ENCODE measurements around the gene EXT2.

EXT2 gene

DNA sequence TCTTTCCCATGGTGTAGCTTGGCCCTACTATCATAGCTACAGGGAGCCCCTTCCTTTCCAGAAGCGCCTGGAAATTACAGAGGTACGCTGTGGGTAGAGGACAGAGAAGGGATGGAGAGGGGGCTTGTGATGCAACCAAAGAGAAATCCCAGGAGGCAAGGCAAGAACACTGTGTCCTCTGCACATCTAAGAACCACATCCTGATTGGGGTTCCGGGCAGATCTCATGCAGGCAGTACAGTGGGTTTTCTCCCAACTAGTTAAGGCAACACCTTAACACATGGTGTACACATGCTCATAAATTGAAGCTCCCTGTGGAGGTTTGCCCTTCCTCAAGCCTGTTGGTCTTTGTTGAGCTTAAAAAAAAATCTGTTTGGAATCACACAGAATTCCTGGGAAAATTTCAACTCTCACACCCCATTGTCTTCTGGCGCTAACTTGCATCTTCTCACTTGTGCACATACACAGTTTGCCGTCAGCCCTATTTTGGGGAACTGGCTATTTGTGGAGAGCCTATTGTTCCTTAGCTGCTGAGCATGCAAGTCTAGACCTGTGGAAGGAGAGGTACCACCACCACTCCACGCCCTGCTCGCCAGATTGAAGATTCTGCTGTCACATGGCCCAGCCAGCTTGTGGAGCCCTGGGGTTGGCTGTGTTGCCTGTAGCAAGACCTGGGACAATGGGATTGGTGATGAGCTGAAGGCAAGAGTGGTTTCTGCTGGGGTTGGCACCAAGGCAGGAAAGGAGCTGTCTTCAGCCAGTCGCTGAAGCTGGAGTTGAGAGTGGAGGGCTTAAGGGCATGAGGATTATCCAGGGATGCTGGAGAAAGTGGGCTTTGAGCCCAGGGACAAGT lies 162.1 kb downstream of the EXT2 start:
- H3K4me1 ChIP-seq (ENCODE audit: insufficient read depth, low read length, poor library complexity, severe bottlenecking): no peaks in the 10 kb centered on the region
- H3K4me2 ChIP-seq (ENCODE audit: low read depth, low read length, poor library complexity, severe bottlenecking): no peak overlapping the region
- no peak overlapping the region for H3K4me3 ChIP-seq (ENCODE audit: low read length, poor library complexity, severe bottlenecking)

DNA sequence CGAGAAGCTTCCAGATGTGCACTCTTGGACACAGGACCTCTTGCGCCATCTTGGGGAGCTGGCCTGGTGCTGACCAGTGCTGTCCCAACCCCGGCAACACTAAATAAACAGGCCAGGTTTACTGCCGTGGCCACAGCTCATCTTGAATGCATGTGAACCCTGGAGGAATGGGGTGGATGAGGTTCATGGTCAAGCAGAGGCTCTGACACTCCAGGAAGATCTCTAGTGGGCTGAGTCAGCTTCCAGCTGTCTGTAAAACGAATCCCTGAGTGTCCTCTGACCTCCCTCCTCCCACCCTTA lies 162.7 kb downstream of the EXT2 start:
- Histone ChIP-seq H3K4me2 (ENCODE audit: low read depth, low read length, poor library complexity, severe bottlenecking) (no peak overlapping the region), H3K4me1 (ENCODE audit: insufficient read depth, low read length, poor library complexity, severe bottlenecking) (no peaks in the 10 kb centered on the region), H3K9me3 (ENCODE audit: insufficient read depth, low read depth, low read length) (peaks cover 7% of the 10 kb centered on the region; the same call in 1 of the 2 replicates), H3K4me3 (ENCODE audit: low read length, poor library complexity, severe bottlenecking) (no peak overlapping the region), H3K79me2 (ENCODE audit: insufficient read depth, low read length) (no peaks in the 10 kb centered on the region), H3K9me2 (replicated peaks; ENCODE audit: low read depth, low read length) (no peaks in the 10 kb centered on the region), H4K20me1 (ENCODE audit: insufficient read depth, low read length, poor library complexity, severe bottlenecking) (no peaks in the 10 kb centered on the region), H3K36me3 (ENCODE audit: insufficient read depth, low read length) (no peaks in the 10 kb centered on the region), H2AFZ (ENCODE audit: low read length) (no peak overlapping the region), H3K9ac (ENCODE audit: low read depth, low read length, poor library complexity, severe bottlenecking) (no peak overlapping the region), H3K27me3 (ENCODE audit: insufficient read depth, low read length, poor library complexity, severe bottlenecking) (no peaks in the 10 kb centered on the region), H3F3A (ENCODE audit: low read depth) (no peaks in the 10 kb centered on the region)
- TF ChIP-seq EZH2phosphoT487 (IDR thresholded peaks at IDR 0.05; ENCODE audit: borderline replicate concordance): no peak
- TF ChIP-seq, protein P1, sequence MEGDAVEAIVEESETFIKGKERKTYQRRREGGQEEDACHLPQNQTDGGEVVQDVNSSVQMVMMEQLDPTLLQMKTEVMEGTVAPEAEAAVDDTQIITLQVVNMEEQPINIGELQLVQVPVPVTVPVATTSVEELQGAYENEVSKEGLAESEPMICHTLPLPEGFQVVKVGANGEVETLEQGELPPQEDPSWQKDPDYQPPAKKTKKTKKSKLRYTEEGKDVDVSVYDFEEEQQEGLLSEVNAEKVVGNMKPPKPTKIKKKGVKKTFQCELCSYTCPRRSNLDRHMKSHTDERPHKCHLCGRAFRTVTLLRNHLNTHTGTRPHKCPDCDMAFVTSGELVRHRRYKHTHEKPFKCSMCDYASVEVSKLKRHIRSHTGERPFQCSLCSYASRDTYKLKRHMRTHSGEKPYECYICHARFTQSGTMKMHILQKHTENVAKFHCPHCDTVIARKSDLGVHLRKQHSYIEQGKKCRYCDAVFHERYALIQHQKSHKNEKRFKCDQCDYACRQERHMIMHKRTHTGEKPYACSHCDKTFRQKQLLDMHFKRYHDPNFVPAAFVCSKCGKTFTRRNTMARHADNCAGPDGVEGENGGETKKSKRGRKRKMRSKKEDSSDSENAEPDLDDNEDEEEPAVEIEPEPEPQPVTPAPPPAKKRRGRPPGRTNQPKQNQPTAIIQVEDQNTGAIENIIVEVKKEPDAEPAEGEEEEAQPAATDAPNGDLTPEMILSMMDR (conservative IDR thresholded peaks at IDR 0.05; ENCODE audit: low read length): no peak

More for the DNA sequence above, 162.1 kb downstream of the EXT2 start:
- Histone ChIP-seq H3K79me2 (ENCODE audit: insufficient read depth, low read length) (no peaks in the 10 kb centered on the region), H3K36me3 (ENCODE audit: insufficient read depth, low read length) (no peaks in the 10 kb centered on the region), H3F3A (ENCODE audit: low read depth) (no peaks in the 10 kb centered on the region), H3K9me3 (ENCODE audit: insufficient read depth, low read depth, low read length) (peaks cover 13% of the 10 kb centered on the region), H3K9me2 (replicated peaks; ENCODE audit: low read depth, low read length) (no peaks in the 10 kb centered on the region), H4K20me1 (ENCODE audit: insufficient read depth, low read length, poor library complexity, severe bottlenecking) (no peaks in the 10 kb centered on the region), H3K27me3 (ENCODE audit: insufficient read depth, low read length, poor library complexity, severe bottlenecking) (no peaks in the 10 kb centered on the region), H3K9ac (ENCODE audit: low read depth, low read length, poor library complexity, severe bottlenecking) (no peak overlapping the region), H2AFZ (ENCODE audit: low read length) (no peak overlapping the region)
- no peak for TF ChIP-seq EZH2phosphoT487 (IDR thresholded peaks at IDR 0.05; ENCODE audit: borderline replicate concordance)
- TF ChIP-seq, protein P1 (conservative IDR thresholded peaks at IDR 0.05; ENCODE audit: low read length): no peak

DNA sequence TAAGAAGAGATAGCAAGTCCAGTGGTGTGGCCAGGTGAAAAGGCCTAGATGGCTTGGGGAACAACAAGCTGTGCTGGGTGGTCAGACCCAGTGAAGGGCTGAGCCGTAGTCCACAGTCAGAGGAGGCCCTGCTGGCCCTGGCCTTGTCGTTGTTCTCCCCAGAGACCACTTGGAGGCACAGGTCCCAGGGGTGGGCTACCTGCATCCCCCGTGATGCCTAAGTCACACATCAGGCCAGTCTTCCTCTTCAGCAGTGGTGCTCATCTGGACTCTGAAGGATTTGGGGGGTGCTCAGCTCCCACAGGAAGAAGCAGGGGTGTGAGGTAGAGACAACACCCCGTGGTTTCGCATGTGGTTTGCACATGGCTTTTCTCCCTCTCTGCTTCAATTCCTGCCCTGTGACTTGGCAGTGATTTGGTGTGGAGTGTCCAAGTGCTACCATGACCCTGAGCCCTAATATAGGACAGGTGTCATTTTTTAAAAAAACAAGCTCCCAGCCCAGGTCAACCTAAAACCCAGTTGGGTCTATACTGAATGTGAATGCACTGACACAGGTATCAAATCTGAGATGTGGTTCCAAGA lies 163.5 kb downstream of the EXT2 start:
- Histone ChIP-seq H3K27me3 (ENCODE audit: insufficient read depth, low read length, poor library complexity, severe bottlenecking) (no peaks in the 10 kb centered on the region), H3K9me3 (ENCODE audit: insufficient read depth, low read depth, low read length) (no peaks in the 10 kb centered on the region), H3F3A (ENCODE audit: low read depth) (no peaks in the 10 kb centered on the region), H3K36me3 (ENCODE audit: insufficient read depth, low read length) (no peaks in the 10 kb centered on the region), H3K9me2 (replicated peaks; ENCODE audit: low read depth, low read length) (no peaks in the 10 kb centered on the region), H2AFZ (ENCODE audit: low read length) (no peak overlapping the region), H3K4me1 (ENCODE audit: insufficient read depth, low read length, poor library complexity, severe bottlenecking) (no peaks in the 10 kb centered on the region), H3K4me3 (ENCODE audit: low read length, poor library complexity, severe bottlenecking) (no peak overlapping the region), H4K20me1 (ENCODE audit: insufficient read depth, low read length, poor library complexity, severe bottlenecking) (no peaks in the 10 kb centered on the region), H3K4me2 (ENCODE audit: low read depth, low read length, poor library complexity, severe bottlenecking) (no peak overlapping the region), H3K79me2 (ENCODE audit: insufficient read depth, low read length) (no peaks in the 10 kb centered on the region), H3K9ac (ENCODE audit: low read depth, low read length, poor library complexity, severe bottlenecking) (no peak overlapping the region)
- no peak for TF ChIP-seq EZH2phosphoT487 (IDR thresholded peaks at IDR 0.05; ENCODE audit: borderline replicate concordance)
- TF ChIP-seq, protein P1 (conservative IDR thresholded peaks at IDR 0.05; ENCODE audit: low read length): no peak

Measured in Loucy (cell line).